Measurements from ENCODE around the gene CDK10. TPM values are rescaled to one million over a fixed set of nuclear protein-coding genes. Genes with fewer than 3 reads are reported as not detected.

CDK10 gene
- polyA plus RNA-seq, 3 donors, result 16.5 to 107 (median 18.3) TPM

- no peak for TF ChIP-seq CTCF (IDR thresholded peaks at IDR 0.05)
- Histone ChIP-seq H3K4me3 (replicated peaks in 1 of 3; ENCODE audit: low read depth in 2 of 3, low read length in 3 of 3) (peak overlapping the region in 2 of 3 experiments; percentile 16 to 63), H3K27ac (ENCODE audit: low read depth in 1 of 2, low read length in 2 of 2) (no peak overlapping the region), H3K4me1 (ENCODE audit: control insufficient read depth in 1 of 2, insufficient read depth in 2 of 2, low read length in 2 of 2) (peaks cover 12 to 15% of the 10 kb centered on the region in 2 donors), H2AFZ (ENCODE audit: insufficient read depth, low read depth, low read length, poor library complexity, severe bottlenecking) (peak overlapping the region; percentile 68), H4K20me1 (ENCODE audit: insufficient read depth, low read length) (no peaks in the 10 kb centered on the region), H3K36me3 (replicated peaks in 1 of 2; ENCODE audit: control insufficient read depth in 1 of 2, insufficient read depth in 2 of 2, low read length in 2 of 2) (peaks cover 9 to 18% of the 10 kb centered on the region in 2 donors), H3K4me2 (replicated peaks; ENCODE audit: extremely low read depth, low read length, poor library complexity, severe bottlenecking) (peak overlapping the region; percentile 74), H3K9me3 (replicated peaks in 1 of 2; ENCODE audit: control insufficient read depth in 1 of 2, insufficient read depth in 1 of 2, low read length in 2 of 2) (no peaks in the 10 kb centered on the region), H3K9ac (ENCODE audit: insufficient read depth, low read length, poor library complexity, severe bottlenecking) (peak overlapping the region; percentile 15), H3K27me3 (ENCODE audit: control insufficient read depth in 2 of 2, insufficient read depth in 2 of 2, low read length in 2 of 2) (peaks cover 0 to 12% of the 10 kb centered on the region in 2 donors), H3K79me2 (ENCODE audit: insufficient read depth, low read length) (no peaks in the 10 kb centered on the region)
- intact Hi-C loops (cut with micrococcal nuclease), result no loop called here
- Mint-ChIP-seq H3K9me3 (peaks cover 0 to 2% (median 0%) of the 10 kb centered on the region in 7 donors), H3K36me3 (peaks cover 9 to 26% of the 10 kb centered on the region in 2 donors), H3K4me3 (peak overlapping the region; percentile 51 to 64), H3K27ac (no peak overlapping the region), H3K27me3 (ENCODE audit: low read depth in 3 of 3) (peaks cover 8 to 19% (median 16%) of the 10 kb centered on the region in 3 donors), H3K4me1 (peaks cover 8% of the 10 kb centered on the region)
- 18% methylated on average over 14 of the region's 22 CpGs for WGBS (ENCODE audit: insufficient coverage)
- no peak for DNase-seq
Measured at GRCh38 chr16:89712274-89712781, 25.8 kb downstream of the CDK10 start.

GRCh38 chr16:89716493-89716892 lies 30.0 kb downstream of the CDK10 start:
- intact Hi-C loops (cut with micrococcal nuclease), result no loop called here
- Histone ChIP-seq H3K4me3 (replicated peaks in 1 of 3; ENCODE audit: low read depth in 2 of 3, low read length in 3 of 3) (no peak overlapping the region), H3K9ac (ENCODE audit: insufficient read depth, low read length, poor library complexity, severe bottlenecking) (no peak overlapping the region), H3K79me2 (ENCODE audit: insufficient read depth, low read length) (peaks cover 9% of the 10 kb centered on the region), H4K20me1 (ENCODE audit: insufficient read depth, low read length) (no peaks in the 10 kb centered on the region), H3K9me3 (replicated peaks in 1 of 2; ENCODE audit: control insufficient read depth in 1 of 2, insufficient read depth in 1 of 2, low read length in 2 of 2) (no peaks in the 10 kb centered on the region), H3K4me2 (replicated peaks; ENCODE audit: extremely low read depth, low read length, poor library complexity, severe bottlenecking) (no peak overlapping the region), H2AFZ (ENCODE audit: insufficient read depth, low read depth, low read length, poor library complexity, severe bottlenecking) (no peak overlapping the region), H3K27me3 (ENCODE audit: control insufficient read depth in 2 of 2, insufficient read depth in 2 of 2, low read length in 2 of 2) (peaks cover 0 to 12% of the 10 kb centered on the region in 2 donors), H3K36me3 (replicated peaks in 1 of 2; ENCODE audit: control insufficient read depth in 1 of 2, insufficient read depth in 2 of 2, low read length in 2 of 2) (no peaks in the 10 kb centered on the region), H3K4me1 (ENCODE audit: control insufficient read depth in 1 of 2, insufficient read depth in 2 of 2, low read length in 2 of 2) (peaks cover 36 to 45% of the 10 kb centered on the region in 2 donors), H3K27ac (ENCODE audit: low read depth in 1 of 2, low read length in 2 of 2) (no peak overlapping the region)
- no peak overlapping the region for H3K27ac Mint-ChIP-seq
- 93% methylated on average over 15 of the region's 15 CpGs for WGBS (ENCODE audit: insufficient coverage)
- TF ChIP-seq CTCF (IDR thresholded peaks at IDR 0.05), result no peak
- peaks cover 34% of the 10 kb centered on the region for H3K4me1 Mint-ChIP-seq
- no peak overlapping the region for H3K4me3 Mint-ChIP-seq
- DNase-seq, result no peak
- peaks cover 6 to 16% (median 13%) of the 10 kb centered on the region in 3 donors for H3K27me3 Mint-ChIP-seq (ENCODE audit: low read depth in 3 of 3)
- H3K9me3 Mint-ChIP-seq, result peaks cover 0 to 2% (median 0%) of the 10 kb centered on the region in 7 donors
- H3K36me3 Mint-ChIP-seq, result peaks cover 6 to 17% of the 10 kb centered on the region in 2 donors
